Fibroblast of mammary gland (primary cell): Measurements from ENCODE around the gene RNF128.
"Not testable (repeated sequence)": the region's sequence is repeated elsewhere in the genome, so short reads cannot be mapped to it uniquely, and the experiment has no call there.

Source experiments
- DNase-seq: peaks from one replicate; pipeline ENCODE4 v3.0.0-alpha.2; 2010; ENCODE audit warnings: low read depth
- H3K4me3 ChIP-seq: 2 replicates; pipeline ENCODE4 v1.5.1; 2011; ENCODE audit warnings: low read depth, mild to moderate bottlenecking, low read length, moderate library complexity; ENCODE audit not compliant: control insufficient read depth
- TF ChIP-seq, protein P1 (sequence below): conservative IDR thresholded peaks from 2 replicates; pipeline ENCODE4 v1.5.1; 2011; ENCODE audit warnings: low read depth, low read length, inconsistent platforms; ENCODE audit not compliant: control insufficient read depth, insufficient read depth

The RNF128 gene

DNA sequence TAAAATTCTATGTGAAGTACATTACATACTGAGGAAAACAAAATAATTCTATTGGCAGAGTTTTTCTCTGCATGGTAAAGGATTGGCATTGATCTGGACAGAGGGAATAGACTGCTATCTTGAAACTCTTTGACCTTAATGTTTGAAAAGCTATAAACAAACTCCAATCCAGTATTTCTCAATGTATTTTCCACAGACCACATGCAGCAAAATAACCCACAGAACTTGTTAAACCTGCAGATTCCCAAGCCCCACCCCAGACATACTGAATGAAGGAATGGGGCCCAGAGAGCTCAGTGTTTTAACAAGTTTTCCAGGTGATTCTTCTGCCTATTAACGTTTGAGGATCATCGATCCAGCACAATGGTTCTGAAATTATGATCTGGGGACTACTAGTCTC lies 15.7 kb downstream of the RNF128 start:
- TF ChIP-seq, protein P1, sequence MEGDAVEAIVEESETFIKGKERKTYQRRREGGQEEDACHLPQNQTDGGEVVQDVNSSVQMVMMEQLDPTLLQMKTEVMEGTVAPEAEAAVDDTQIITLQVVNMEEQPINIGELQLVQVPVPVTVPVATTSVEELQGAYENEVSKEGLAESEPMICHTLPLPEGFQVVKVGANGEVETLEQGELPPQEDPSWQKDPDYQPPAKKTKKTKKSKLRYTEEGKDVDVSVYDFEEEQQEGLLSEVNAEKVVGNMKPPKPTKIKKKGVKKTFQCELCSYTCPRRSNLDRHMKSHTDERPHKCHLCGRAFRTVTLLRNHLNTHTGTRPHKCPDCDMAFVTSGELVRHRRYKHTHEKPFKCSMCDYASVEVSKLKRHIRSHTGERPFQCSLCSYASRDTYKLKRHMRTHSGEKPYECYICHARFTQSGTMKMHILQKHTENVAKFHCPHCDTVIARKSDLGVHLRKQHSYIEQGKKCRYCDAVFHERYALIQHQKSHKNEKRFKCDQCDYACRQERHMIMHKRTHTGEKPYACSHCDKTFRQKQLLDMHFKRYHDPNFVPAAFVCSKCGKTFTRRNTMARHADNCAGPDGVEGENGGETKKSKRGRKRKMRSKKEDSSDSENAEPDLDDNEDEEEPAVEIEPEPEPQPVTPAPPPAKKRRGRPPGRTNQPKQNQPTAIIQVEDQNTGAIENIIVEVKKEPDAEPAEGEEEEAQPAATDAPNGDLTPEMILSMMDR = no peak
- H3K4me3 ChIP-seq = no peak overlapping the region
- DNase-seq = no peak

DNA sequence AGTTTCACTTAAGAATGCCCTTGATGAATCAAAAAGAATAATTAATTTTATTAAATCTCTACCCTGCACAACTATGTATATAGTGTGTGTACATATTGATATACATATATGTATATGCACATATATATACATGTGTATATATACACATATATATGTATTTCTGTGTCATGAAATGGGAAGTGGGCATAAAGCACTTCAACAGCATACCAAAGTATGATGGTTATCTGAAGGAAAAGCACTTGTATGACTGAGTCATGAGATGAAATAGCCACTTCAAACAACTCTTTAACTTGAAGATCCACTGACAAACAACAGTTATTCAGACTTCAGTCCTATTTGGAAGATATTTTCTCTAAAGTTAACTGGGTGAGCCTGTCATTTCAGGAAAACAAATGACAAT lies 16.3 kb downstream of the RNF128 start:
- TF ChIP-seq, protein P1 = no peak
- DNase-seq = no peak
- H3K4me3 ChIP-seq = no peak overlapping the region

DNA sequence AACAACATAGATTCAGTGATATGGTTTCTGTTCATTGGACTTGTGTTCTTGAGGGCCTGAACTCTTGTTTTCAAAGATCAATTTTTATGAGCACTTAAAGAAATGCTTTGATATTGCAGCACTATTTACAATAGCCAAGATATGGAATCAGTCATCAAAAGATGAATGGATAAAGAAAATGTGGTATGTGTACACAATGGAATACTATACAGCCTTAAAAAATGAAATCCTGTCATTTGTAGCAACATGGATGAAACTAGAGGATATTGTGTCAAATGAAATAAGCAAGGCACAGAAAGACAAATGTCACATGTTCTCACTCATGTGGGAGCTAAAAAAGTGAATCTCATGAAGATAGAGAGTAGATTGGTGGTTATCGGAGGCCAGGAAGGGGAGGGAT lies 21.9 kb downstream of the RNF128 start:
- H3K4me3 ChIP-seq = no peak overlapping the region
- no peak for DNase-seq
- TF ChIP-seq, protein P1 = no peak

DNA sequence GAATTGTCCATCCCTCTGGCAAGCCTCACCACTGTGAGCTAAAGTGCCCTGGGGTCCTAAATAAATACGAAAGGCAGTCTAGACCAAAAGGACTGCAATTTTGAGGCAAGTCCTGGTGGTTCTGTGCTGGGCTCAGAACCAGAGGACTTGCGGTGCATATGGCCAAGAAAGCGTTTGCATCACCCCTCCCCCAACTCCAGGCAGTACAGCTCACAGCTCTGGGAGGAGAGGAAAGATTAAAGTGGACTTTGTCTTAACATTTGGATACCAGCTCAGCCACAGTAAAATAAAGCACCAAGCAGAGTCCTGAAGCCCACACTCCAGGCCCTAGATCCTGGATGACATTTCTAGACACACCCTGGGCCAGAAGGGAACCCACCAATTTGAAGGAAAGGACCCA lies 24.9 kb downstream of the RNF128 start:
- no peak for DNase-seq
- no peak overlapping the region for H3K4me3 ChIP-seq
- TF ChIP-seq, protein P1 = no peak

DNA sequence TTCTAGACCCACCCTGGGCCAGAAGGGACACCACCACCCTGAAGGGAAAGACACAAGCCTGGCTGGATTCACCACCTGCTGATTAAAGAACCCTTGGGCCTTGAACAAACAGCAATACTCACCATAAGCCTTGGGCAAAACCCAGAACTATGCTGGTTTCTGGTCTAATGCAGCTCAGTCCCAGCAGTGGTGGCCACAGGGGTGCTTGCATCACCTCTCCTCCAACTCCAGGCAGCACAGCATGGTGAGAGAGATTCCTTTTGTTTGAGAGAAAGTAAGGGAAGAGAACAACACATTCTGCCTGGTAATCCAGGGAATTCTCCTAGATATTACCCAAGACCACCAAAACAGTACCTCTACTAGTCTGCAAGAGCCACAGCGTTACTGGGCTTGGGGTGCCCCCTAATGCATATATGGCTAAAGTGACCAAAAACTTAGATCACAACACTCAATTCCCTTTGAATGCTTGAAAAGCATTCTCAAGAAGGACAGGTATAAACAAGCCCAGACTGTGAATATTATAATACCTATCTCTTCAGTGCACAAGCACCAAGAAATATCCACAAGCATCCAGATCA lies 25.7 kb downstream of the RNF128 start:
- TF ChIP-seq, protein P1 = peak; percentile 35
- H3K4me3 ChIP-seq = no peak overlapping the region
- peak; percentile 18 for DNase-seq

DNA sequence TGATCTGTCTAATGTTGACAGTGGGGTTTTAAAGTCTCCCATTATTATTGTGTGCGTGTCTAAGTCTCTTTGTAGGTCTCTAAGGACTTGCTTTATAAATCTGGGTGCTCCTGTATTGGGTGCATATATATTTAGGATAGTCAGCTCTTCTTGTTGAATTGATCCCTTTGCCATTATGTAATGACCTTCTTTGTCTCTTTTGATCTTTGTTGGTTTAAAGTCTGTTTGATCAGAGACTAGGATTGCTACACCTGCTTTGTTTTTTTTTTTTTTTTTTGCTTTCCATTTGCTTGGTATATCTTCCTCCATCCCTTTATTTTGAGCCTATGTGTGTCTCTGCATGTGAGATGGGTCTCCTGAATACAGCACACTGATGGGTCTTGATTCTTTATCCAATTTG lies 42.8 kb downstream of the RNF128 start:
- not testable (repeated sequence) for DNase-seq, H3K4me3 ChIP-seq

DNA sequence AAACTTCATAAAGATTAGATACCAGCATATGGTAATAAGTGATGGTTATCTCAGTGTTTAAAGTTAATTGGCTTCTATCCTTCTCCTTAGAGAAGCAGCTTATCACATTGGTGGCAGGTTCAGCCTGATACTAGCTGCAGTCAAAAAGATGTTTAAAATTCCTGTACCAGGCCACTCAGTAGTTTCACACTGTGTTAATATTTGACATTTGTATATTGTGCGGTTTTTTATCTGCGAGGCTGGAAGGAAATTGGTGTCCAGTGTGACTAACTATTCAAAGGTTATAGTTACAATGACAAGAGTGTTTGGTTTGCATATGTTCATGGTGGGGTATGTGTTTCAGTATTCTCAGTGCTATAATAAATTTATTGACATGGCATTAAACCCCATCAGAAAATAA lies 48.5 kb downstream of the RNF128 start:
- no peak overlapping the region for H3K4me3 ChIP-seq
- no peak for DNase-seq
- TF ChIP-seq, protein P1 = no peak
